HCT116 (cell line): ENCODE results near the gene TERF2IP. TPM values are rescaled to one million over a fixed set of nuclear protein-coding genes. Genes with fewer than 3 reads are reported as not detected.

ENCODE experiments used
- ATAC-seq: fragments of 200-7000 bp; cut with Tn5 transposase; 2 replicates; pipeline ENCODE4 v1.9.1; 2020; ENCODE audit warnings: mild to moderate bottlenecking, moderate library complexity
- BruUV-seq: library from RNA; stranded (reverse); fragments of 400-500 nt; replicated peaks from 2 replicates; lab custom pipeline; 2021; lab: Mats Ljungman, UMichigan
- CTCF ChIA-PET: fragments of 300-600 bp; sonication (Branson Sonifier 250); formaldehyde crosslinking; loops from one replicate; lab custom pipeline; 2021; ENCODE audit warnings: antibody characterized with exemption; lab: Charles Lee
- POLR2A ChIA-PET: fragments of 300-600, 350-600 bp; sonication (Branson Sonifier 250); formaldehyde crosslinking; loops from one replicate; lab custom pipeline; 2021; ENCODE audit warnings: antibody characterized with exemption; lab: Charles Lee
- RAD21 ChIA-PET, 2 experiments: fragments of 300-600 bp; sonication (Branson Sonifier 250); formaldehyde crosslinking; loops; one replicate each; lab custom pipeline; 2023; ENCODE audit warnings: low total read pairs in 2 of 2; ENCODE audit not compliant: uncharacterized antibody in 2 of 2, unreplicated experiment in 2 of 2, low non-redundant PET in 1 of 2; lab: Charles Lee
- DNase-seq: peaks from one replicate; pipeline ENCODE4 v3.0.0-alpha.2; 2010; ENCODE audit warnings: low read depth, low spot score
- H2AFZ ChIP-seq: fragments of 200-600 bp; shearing (Covaris generic), sonication (generic); 2 replicates; pipeline ENCODE4 v1.6.1; 2017; ENCODE audit warnings: low read depth, mixed run types, mixed read lengths, antibody characterized with exemption, low read length; ENCODE audit not compliant: poor library complexity, severe bottlenecking
- H3K27ac ChIP-seq: 2 replicates; pipeline ENCODE4 v1.5.1; 2012; ENCODE audit warnings: low read depth, low read length
- H3K27me3 ChIP-seq: fragments of 200-600 bp; sonication (generic); 2 replicates; pipeline ENCODE4 v1.6.1; 2016; ENCODE audit warnings: mixed run types, low read length, mixed read lengths; ENCODE audit not compliant: insufficient read depth
- H3K36me3 ChIP-seq, 2 experiments: fragments of 200-500 bp in 1 of 2; fragments of 200-600 bp in 1 of 2; sonication (Bioruptor generic) in 1 of 2; sonication (generic) in 1 of 2; 2 replicates each; pipeline versions ENCODE4 v1.5.1 to v1.6.1; 2014 to 2016; ENCODE audit warnings: low read length in 2 of 2, inconsistent platforms in 1 of 2, mixed read lengths in 1 of 2, mixed run types in 1 of 2; ENCODE audit not compliant: insufficient read depth in 2 of 2, control insufficient read depth in 1 of 2
- H3K4me1 ChIP-seq, 2 experiments: fragments of 200-600 bp in 1 of 2; sonication (generic) in 1 of 2; 2 replicates each; pipeline versions ENCODE4 v1.5.1 to v1.6.1; 2012 to 2017; ENCODE audit warnings: low read length in 2 of 2, inconsistent platforms in 1 of 2, mild to moderate bottlenecking in 1 of 2, mixed read lengths in 1 of 2, mixed run types in 1 of 2, moderate library complexity in 1 of 2; ENCODE audit not compliant: insufficient read depth in 2 of 2, control insufficient read depth in 1 of 2
- H3K4me2 ChIP-seq: fragments of 200-600 bp; sonication (generic); 2 replicates; pipeline ENCODE4 v1.6.1; 2017; ENCODE audit warnings: mixed run types, low read length, mixed read lengths
- H3K4me3 ChIP-seq, 2 experiments: fragments of 200-600 bp in 1 of 2; sonication (generic) in 1 of 2; replicated peaks in 1 of 2; 2 replicates each; pipeline ENCODE4 v1.5.1; 2011 to 2016; ENCODE audit warnings: low read length in 2 of 2, control low read depth in 1 of 2, low read depth in 1 of 2, mild to moderate bottlenecking in 1 of 2, mixed read lengths in 1 of 2, mixed run types in 1 of 2
- H3K79me2 ChIP-seq: fragments of 200-600 bp; sonication (generic); 2 replicates; pipeline ENCODE4 v1.6.1; 2017; ENCODE audit warnings: mild to moderate bottlenecking, mixed run types, low read length, moderate library complexity, mixed read lengths; ENCODE audit not compliant: insufficient read depth
- H3K9ac ChIP-seq: fragments of 200-600 bp; sonication (generic); 2 replicates; pipeline ENCODE4 v1.6.1; 2016; ENCODE audit warnings: low read length, mixed read lengths
- H3K9me2 ChIP-seq: fragments of 200-600 bp; sonication (generic), shearing (Covaris generic); 2 replicates; pipeline ENCODE4 v1.6.1; 2017; ENCODE audit warnings: mixed run types, mild to moderate bottlenecking, moderate library complexity; ENCODE audit not compliant: insufficient read depth
- H3K9me3 ChIP-seq, 2 experiments: fragments of 200-500 bp in 1 of 2; fragments of 200-600 bp in 1 of 2; sonication (Bioruptor generic) in 1 of 2; sonication (generic) in 1 of 2; 2 replicates each; pipeline ENCODE4 v1.6.1; 2014 to 2017; ENCODE audit warnings: low read length in 2 of 2, mixed read lengths in 2 of 2, inconsistent platforms in 1 of 2, low read depth in 1 of 2, mild to moderate bottlenecking in 1 of 2, mixed run types in 1 of 2, moderate library complexity in 1 of 2; ENCODE audit not compliant: control insufficient read depth in 1 of 2, insufficient read depth in 1 of 2
- H4K20me1 ChIP-seq: fragments of 200-600 bp; sonication (generic), shearing (Covaris generic); 2 replicates; pipeline ENCODE4 v1.6.1; 2017; ENCODE audit warnings: mixed run types, mild to moderate bottlenecking, moderate library complexity; ENCODE audit not compliant: insufficient read depth
- CEBPB ChIP-seq: IDR thresholded peaks from 2 replicates; pipeline ENCODE4 v1.6.1; 2012; ENCODE audit warnings: low read depth
- CTCF ChIP-seq, 3 experiments: fragments of 200-600 bp in 1 of 3; sonication (generic) in 1 of 3; IDR thresholded peaks in 2 of 3; conservative IDR thresholded peaks in 1 of 3; 2 replicates each; pipeline ENCODE4 v1.5.1; 2012 to 2017; ENCODE audit warnings: low read depth in 2 of 3, low read length in 2 of 3, antibody characterized with exemption in 1 of 3, borderline replicate concordance in 1 of 3, control low read depth in 1 of 3, mild to moderate bottlenecking in 1 of 3, mixed read lengths in 1 of 3, mixed run types in 1 of 3, moderate library complexity in 1 of 3; ENCODE audit not compliant: insufficient read depth in 1 of 3
- EGR1 ChIP-seq: IDR thresholded peaks from 2 replicates; pipeline ENCODE4 v1.6.1; 2012; ENCODE audit warnings: low read depth
- ELF1 ChIP-seq: IDR thresholded peaks from 2 replicates; pipeline ENCODE4 v1.6.1; 2012; ENCODE audit warnings: low read depth, borderline replicate concordance
- EZH2phosphoT487 ChIP-seq: fragments of 200-600 bp; IDR thresholded peaks from 2 replicates; pipeline ENCODE4 v1.6.1; 2018; ENCODE audit warnings: antibody characterized with exemption, borderline replicate concordance
- FOSL1 ChIP-seq: IDR thresholded peaks from 2 replicates; pipeline ENCODE4 v1.6.1; 2012; ENCODE audit warnings: low read depth
- JUND ChIP-seq: IDR thresholded peaks from 2 replicates; pipeline ENCODE4 v1.6.1; 2012
- RAD21 ChIP-seq: IDR thresholded peaks from 2 replicates; pipeline ENCODE4 v1.6.1; 2012; ENCODE audit warnings: low read depth, mild to moderate bottlenecking
- REST ChIP-seq: IDR thresholded peaks from 2 replicates; pipeline ENCODE4 v1.6.1; 2012; ENCODE audit warnings: low read depth
- SIN3A ChIP-seq: IDR thresholded peaks from 2 replicates; pipeline ENCODE4 v1.6.1; 2012; ENCODE audit warnings: low read depth
- TCF7L2 ChIP-seq: IDR thresholded peaks from 2 replicates; pipeline ENCODE4 v1.7.0; 2011; ENCODE audit warnings: borderline replicate concordance, inconsistent platforms; ENCODE audit not compliant: insufficient read depth, insufficient read length; ENCODE audit errors: extremely low read depth
- ZBTB33 ChIP-seq: IDR thresholded peaks from 2 replicates; pipeline ENCODE4 v1.6.1; 2011; ENCODE audit warnings: mild to moderate bottlenecking, low read length, moderate library complexity; ENCODE audit not compliant: insufficient replicate concordance; ENCODE audit errors: extremely low read depth
- ZFX ChIP-seq: fragments of 450-650 bp; IDR thresholded peaks from 2 replicates; pipeline ENCODE4 v1.6.1; 2017
- intact Hi-C: fragments of 100-400 bp; cut with micrococcal nuclease; formaldehyde crosslinking; loops from 2 replicates; pipeline ENCODE4 v1.10.0; 2022
- total RNA-seq: library from RNA; stranded (reverse); gene quantifications from one replicate; pipeline ENCODE4 v1.2.1, GENCODE V29; 2021; ENCODE audit not compliant: unreplicated experiment

Gene TERF2IP
- total RNA-seq, 1 experiment from 2014 or later = 36.4 TPM

GRCh38 chr16:75687361-75687760, 39.8 kb downstream of the TERF2IP start:
- TF ChIP-seq FOSL1 (no peak), ZFX (no peak), RAD21 (no peak), TCF7L2 (no peak), SIN3A (no peak), ELF1 (no peak), JUND (no peak), REST (no peak), EZH2phosphoT487 (no peak), CEBPB (no peak), EGR1 (no peak), CTCF (IDR thresholded peaks at IDR 0.05 in 2 of 3, conservative IDR thresholded peaks at IDR 0.05 in 1 of 3; ENCODE audit: borderline replicate concordance in 1 of 3, insufficient read depth in 1 of 3, low read depth in 2 of 3, low read length in 2 of 3) (no peak), ZBTB33 (no peak)
- CTCF ChIA-PET = no interaction called here
- H3K27ac ChIP-seq = no peak overlapping the region
- H3K4me3 ChIP-seq = no peak overlapping the region
- H3K79me2 ChIP-seq = no peaks in the 10 kb centered on the region
- POLR2A ChIA-PET = no interaction called here
- no TSS peak for BruUV-seq
- no peaks in the 10 kb centered on the region for H4K20me1 ChIP-seq
- ATAC-seq (no peak), DNase-seq (no peak)
- no peak overlapping the region for H2AFZ ChIP-seq
- RAD21 ChIA-PET = no interaction called here
- no peak overlapping the region for H3K4me2 ChIP-seq
- no peak overlapping the region for H3K9ac ChIP-seq
- intact Hi-C loops = no loop called here
- no peaks in the 10 kb centered on the region for H3K4me1 ChIP-seq
- H3K9me3 ChIP-seq = no peaks in the 10 kb centered on the region
- no peaks in the 10 kb centered on the region for H3K27me3 ChIP-seq
- no peaks in the 10 kb centered on the region for H3K36me3 ChIP-seq
- no peaks in the 10 kb centered on the region for H3K9me2 ChIP-seq
